ENCODE measurements around the gene ADPRHL1. TPM values are rescaled to one million over a fixed set of nuclear protein-coding genes. Genes with fewer than 3 reads are reported as not detected.

ADPRHL1 gene
- 1 to 10 TPM; 1.0 to 2.0 (median 1.5) TPM for total RNA-seq (2021; fragmentation: NEBNext Ultra II Directional; extraction: Animal tissue kit (Norgen Biotek cat#: 25700))
- long read RNA-seq, partial matches to known transcripts = 0 of 3 reads
- long read RNA-seq, other reads (novel, unspliced or antisense) = 3 of 3 reads

DNA sequence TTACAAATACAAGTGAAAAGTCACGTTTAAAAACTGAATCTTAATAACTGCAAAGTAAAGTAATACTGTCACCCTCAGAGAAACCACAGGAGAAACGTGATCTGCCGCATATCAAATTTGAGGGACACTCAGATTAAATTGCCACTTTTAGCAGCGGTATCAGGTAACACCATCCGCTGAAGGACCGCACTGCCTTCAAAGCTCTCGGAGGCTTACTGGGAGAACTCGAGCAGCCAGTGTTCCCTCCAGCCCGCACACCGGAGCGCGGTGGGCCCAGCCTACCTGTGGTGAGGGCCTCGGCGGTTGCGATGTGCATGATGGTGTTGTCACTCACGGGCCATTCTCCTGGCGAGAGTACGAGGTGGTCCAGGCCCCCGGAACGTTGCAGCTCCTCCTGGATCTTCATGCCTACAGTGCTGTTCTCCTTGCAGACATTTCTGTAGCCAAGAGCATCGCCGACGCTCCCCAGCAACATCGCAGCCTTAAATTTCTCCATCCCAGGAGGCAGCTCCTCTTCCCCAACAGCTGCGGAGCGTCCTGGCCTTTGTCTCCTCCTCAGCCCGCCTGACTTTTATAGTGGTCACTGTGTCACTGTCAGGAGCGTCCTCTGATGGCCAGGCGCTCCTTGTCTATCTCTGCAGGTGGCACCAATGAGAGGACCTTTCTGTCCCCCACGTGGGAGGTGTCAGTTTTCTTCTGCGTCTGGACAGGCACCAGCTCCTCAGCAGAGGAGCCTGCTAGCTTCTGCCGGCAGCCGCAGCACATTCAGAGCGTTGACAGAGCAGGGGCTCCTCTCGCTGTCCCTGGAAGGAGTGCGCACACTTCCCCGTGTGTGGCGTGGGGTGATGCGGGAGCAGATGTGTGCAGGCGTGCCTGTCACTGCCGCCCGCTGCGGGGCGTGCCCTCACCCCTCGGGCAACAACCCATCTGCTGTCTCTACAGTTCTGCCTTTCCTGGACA lies at the start of gene ADPRHL1:
ADPRHL1 (minus strand) TSS at position 547 of the 960 bp plus-strand sequence; CDS start at position 496, 51 bp downstream.
- H3K27me3 Mint-ChIP-seq (ENCODE audit: insufficient read depth) = peaks cover 2% of the 10 kb centered on the region; the same call in 1 of the 2 replicates
- H3K4me1 Mint-ChIP-seq (ENCODE audit: low read depth) = peaks cover 9% of the 10 kb centered on the region; the same call in 1 of the 2 replicates
- no peak within 1 kb of the TSS for H3K4me3 Mint-ChIP-seq
- H3K27ac Mint-ChIP-seq = peak within 1 kb of the TSS; percentile 71; the same call in 1 of the 2 replicates
- H3K36me3 Mint-ChIP-seq (ENCODE audit: low read depth) = peaks cover 27% of the 10 kb centered on the region
- DNase-seq = no peak
- TF ChIP-seq CTCF (IDR thresholded peaks at IDR 0.05) = no peak
- no peaks in the 10 kb centered on the region for H3K9me3 Mint-ChIP-seq

- peaks cover 37% of the 10 kb centered on the region for H3K36me3 Mint-ChIP-seq (ENCODE audit: low read depth)
- H3K4me3 Mint-ChIP-seq = no peak overlapping the region
- DNase-seq = no peak
- H3K27me3 Mint-ChIP-seq (ENCODE audit: insufficient read depth) = no peaks in the 10 kb centered on the region
- no peak overlapping the region for H3K27ac Mint-ChIP-seq
- peaks cover 23% of the 10 kb centered on the region for H3K4me1 Mint-ChIP-seq (ENCODE audit: low read depth)
- TF ChIP-seq CTCF (IDR thresholded peaks at IDR 0.05) = no peak
- no peaks in the 10 kb centered on the region for H3K9me3 Mint-ChIP-seq
Observed at GRCh38 chr13:113502686-113503085, 49.4 kb upstream of the ADPRHL1 start.

DNA sequence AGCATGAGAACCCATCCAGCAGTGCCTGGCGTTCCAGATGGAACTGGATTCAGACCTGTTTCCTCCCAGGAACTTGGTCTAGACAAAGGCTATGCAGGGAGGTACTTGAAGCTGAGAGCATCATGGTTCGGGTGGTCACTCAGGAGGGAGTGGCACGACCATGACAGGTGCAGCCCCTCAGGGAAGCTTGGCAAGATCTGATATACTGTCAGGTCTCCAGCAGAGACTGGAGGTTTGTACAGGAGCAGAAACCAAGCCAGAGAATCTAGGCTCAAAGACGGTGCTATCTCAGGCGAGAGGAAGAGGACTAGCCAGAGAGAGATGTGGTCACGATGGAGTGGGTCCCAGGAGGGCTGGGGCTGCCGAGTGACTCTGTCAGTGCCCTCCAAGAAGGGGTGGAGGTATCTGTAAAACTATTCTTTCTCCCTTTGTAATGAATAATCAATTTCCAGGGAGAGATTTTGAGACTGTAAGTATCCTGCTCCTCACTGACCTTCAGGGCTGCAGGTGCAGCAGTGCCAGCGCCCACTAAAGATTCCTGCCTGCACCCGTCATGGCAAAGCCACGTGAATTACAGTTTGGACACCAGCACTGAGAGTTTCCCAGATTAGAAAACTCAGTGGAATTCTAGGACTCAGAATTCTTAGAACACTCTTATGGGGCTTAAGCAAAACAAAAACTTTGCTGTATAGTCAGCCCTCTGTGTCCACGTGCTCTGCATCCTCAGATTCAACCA lies 47.4 kb upstream of the ADPRHL1 start:
- Mint-ChIP-seq H3K27me3 (ENCODE audit: insufficient read depth) (no peaks in the 10 kb centered on the region), H3K4me1 (ENCODE audit: low read depth) (peaks cover 35% of the 10 kb centered on the region), H3K4me3 (no peak overlapping the region), H3K36me3 (ENCODE audit: low read depth) (peaks cover 46% of the 10 kb centered on the region), H3K9me3 (no peaks in the 10 kb centered on the region), H3K27ac (peak overlapping the region; percentile 82)
- no peak for DNase-seq
- TF ChIP-seq CTCF (IDR thresholded peaks at IDR 0.05) = no peak

DNA sequence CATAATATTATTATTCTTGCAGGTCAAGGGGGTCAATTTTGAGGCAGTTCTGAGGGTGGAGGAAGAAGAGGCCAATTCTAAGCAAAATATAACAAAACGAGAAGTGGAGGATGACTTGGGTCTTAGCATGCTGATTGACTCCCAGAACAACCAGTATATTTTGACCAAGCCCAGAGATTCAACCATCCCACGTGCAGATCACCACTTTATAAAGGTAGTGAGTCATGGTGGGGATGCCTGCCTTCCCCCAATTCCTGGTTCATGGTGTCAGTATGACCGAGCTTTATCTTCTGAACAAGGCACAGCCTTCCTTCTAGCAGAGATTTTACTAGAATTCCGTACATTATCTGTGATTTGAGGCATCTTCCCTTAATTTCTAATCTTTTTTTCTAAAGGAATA lies 46.6 kb upstream of the ADPRHL1 start:
- peak; percentile 83 for DNase-seq
- H3K36me3 Mint-ChIP-seq (ENCODE audit: low read depth) = peaks cover 44% of the 10 kb centered on the region
- H3K27me3 Mint-ChIP-seq (ENCODE audit: insufficient read depth) = no peaks in the 10 kb centered on the region
- no peaks in the 10 kb centered on the region for H3K9me3 Mint-ChIP-seq
- peaks cover 42% of the 10 kb centered on the region for H3K4me1 Mint-ChIP-seq (ENCODE audit: low read depth)
- H3K4me3 Mint-ChIP-seq = peak overlapping the region; percentile 55
- H3K27ac Mint-ChIP-seq = peak overlapping the region; percentile 82
- no peak for TF ChIP-seq CTCF (IDR thresholded peaks at IDR 0.05)

- DNase-seq = no peak
- Mint-ChIP-seq H3K4me1 (ENCODE audit: low read depth) (peaks cover 52% of the 10 kb centered on the region), H3K27ac (peak overlapping the region; percentile 82), H3K36me3 (ENCODE audit: low read depth) (peaks cover 42% of the 10 kb centered on the region), H3K9me3 (no peaks in the 10 kb centered on the region), H3K27me3 (ENCODE audit: insufficient read depth) (no peaks in the 10 kb centered on the region), H3K4me3 (no peak overlapping the region)
- no peak for TF ChIP-seq CTCF (IDR thresholded peaks at IDR 0.05)
Observed at GRCh38 chr13:113498905-113499304, 45.6 kb upstream of the ADPRHL1 start.

All from HFFc6 (cell line).